HG02852 (cell line): ENCODE results near the gene CLDN14.

Source experiments
- ATAC-seq: cut with Tn5 transposase; IDR thresholded peaks from one replicate; pipeline ENCODE4 v1.9.1; 2021; ENCODE audit warnings: mild to moderate bottlenecking, moderate library complexity; ENCODE audit not compliant: unreplicated experiment

Gene CLDN14

DNA sequence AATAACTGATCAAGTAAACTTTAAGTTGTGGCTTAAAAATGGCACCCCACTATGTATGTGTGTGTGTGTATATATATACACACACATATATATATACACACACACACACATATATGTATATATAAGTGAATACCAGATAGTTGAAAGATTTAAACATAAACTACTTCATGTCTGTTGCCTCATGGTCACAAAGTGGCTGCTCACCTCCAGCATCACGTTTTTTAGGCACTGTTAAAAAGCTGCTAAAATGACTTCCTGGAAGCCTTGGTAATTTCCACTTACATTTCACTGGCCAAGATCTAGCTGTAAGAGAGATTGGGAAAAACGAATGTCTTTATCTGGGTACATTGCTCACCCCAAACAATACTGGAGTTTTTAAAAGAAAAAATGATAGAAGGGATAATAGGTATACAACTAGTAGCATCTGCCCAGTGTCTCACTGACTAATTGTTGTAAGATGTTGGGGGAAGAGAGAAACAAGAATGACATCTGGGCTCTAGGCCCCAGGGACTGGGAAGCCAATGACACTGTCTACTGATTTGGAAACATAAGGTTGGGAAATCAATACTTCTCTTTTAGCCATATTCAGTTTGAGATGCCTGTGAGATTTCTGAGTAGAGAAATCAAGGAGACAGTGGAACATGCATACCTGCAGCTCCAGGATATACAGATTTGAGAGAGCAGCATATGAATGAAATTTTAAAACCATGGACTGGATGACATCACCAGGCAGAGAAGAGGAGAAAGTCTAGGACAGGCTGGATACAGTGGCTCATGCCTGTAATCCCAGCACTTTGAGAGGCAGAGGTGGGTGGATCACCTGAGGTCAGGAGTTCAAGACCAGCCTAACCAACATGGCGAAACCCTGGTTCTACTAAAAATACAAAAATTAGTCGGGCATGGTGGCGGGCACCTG is 42.8 kb downstream of the CLDN14 start:
- no peak for ATAC-seq

DNA sequence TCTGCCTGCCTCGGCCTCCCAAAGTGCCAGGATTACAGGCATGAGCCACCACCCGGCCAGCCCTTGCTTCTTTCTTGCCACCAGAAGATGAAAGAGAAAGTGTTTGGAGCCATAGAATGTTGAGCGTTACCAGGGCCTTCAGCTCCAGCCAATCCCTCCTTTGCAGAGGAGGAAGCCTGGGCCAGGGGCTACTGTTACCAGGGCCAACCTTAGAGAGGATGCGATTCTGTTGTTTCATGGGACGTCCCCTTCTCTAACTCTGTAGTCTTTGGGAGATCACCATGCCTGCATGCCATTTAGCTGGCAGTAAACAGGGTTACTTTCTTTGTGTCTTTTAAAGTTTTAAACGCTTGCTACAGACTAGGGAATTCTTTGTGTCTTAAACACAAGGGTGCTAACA is 45.8 kb downstream of the CLDN14 start:
- ATAC-seq: no peak

DNA sequence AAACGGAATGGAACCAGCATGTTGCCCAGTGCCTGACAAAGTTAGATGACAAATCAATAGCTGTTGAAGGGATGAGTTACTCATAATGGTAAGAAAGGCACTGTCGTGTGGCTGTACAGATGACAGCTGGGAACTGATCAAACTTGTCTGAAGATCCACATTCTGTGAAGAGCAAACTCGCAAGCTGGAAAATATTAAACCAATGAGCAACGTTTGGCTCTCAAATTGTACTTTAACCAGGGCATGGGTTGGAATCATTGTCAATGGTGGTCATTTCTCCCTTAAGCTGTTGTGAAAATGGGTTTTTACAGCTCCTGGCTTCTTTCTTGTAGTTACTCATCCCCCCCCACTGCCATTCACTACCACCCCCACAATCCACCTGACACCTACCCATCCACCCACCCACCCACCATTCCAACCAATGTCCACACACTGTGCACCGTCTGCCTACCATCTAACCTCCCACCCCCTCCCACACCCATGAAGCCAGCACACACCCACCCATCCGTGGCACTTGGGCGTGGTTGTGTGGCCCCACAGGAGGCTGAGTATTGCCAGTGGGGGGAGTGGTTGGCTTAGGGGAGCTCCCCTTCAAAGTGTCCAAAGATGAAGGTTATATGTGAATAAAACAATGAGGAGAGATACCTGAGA is 46.7 kb downstream of the CLDN14 start:
- no peak for ATAC-seq

DNA sequence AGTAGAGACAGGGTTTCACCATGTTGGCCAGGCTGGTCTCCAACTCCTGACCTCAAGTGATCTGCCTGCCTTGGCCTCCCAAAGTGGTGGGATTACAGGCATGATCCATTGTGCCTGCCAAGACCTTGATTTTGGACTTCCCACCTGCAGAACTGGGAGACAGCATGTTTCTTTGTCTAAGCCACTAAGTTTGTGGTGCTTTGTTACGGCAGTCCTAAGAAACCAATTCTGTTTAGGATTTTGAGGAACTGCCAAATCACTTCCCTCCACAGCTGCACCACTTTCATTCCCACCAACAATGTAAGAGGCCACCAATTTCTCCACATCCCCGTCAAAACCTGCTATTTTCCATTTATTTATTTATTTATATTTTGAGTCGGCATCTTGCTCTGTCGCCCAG is 48.7 kb downstream of the CLDN14 start:
- no peak for ATAC-seq

DNA sequence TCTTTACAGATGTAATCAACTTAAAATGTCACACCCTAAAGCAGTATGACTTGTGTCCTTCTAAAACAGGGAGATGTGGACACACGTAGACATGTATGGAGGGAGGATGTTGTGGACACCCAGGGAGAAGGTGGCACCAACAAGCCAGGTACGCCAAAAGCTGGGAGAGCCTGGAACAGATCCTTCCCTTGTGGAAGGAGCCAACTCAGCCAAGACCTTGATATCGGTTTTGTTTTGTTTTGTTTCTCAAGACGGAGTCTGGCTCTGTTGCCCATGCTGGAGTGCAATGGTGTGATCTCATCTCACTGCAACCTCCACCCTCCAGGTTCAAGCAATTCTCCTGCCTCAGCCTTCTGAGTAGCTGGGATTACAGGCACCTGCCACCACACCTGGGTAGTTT is 49.1 kb downstream of the CLDN14 start:
- no peak for ATAC-seq

DNA sequence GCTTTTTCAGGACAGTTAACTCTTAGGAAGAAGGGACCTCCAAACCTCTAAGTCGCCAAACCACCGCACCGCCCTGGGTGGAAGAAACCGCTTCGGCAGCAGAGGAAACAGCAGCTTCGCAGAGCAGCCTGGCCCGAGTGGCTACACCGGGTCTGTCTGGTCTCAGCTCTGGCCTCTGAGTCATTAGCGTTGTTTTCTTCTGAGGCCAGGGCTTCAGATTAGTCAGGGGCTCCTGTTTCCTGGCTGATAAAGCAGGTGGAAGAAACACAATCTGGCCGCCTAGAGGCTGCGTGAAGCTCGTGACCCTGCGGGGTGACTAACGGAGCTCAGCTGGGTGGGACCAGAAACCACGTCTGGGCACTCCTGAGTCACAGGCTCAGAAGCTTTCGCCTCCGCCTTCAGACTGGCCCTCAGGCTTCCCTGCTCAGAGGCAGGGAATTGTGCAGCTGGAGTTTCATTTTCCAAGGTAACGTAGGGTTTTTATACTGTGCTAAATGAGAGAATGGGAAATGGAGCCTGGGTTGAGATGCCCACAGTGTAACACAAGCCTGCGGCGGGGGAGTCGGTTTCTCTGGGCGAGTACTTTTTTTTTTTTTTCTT is 49.9 kb downstream of the CLDN14 start:
- peak; percentile 91 for ATAC-seq

DNA sequence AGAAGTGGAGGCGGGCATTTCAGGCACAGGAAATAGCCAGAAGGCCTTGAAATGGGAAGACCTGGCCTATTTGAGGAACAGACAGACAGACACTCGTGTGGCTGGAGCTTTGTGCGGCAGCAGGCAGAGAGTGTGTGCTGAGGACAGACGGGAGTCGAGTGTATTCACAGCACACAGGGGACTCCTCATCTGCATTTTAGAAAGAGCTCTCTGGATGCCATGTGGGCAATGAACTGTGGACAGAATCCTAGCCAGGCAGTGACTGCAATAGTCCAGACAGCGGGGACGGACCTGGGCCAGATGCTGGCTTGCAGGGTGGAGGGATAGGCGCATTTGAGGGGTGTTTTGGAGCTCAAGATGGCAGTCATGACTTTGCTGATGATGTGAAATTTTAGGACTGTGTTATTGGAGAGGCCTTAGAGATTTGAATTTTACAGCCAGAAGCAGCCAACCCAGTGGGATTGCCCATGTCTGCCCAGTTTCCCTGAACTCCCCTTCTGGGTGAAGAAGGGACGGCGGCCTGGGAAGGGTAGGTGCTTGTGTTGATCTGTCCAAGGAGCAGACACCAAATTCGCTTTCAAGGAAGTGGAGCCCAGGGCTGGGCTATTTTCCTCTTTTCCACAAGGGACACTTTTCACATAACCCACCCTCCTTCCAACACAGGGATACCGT is 51.0 kb downstream of the CLDN14 start:
- no peak for ATAC-seq

DNA sequence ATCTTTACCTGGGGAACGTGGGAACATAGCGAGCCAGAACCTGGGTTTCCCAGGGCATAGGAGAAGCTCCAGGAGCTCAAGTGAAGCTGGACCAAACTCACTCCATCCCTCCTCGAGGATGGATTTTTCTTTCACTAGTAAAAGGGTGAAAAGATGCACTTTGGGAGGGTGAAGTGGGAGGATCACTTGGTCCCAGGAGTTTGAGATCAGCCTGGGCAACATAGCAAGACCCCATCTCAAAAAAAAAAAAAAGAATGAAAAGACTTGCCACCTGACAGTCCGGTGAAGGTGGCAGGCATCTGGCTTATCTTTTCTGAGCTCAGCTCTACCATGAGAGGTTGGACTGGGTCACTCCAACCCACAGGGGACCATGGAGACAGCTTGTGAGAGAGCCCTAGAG is 52.4 kb downstream of the CLDN14 start:
- no peak for ATAC-seq

DNA sequence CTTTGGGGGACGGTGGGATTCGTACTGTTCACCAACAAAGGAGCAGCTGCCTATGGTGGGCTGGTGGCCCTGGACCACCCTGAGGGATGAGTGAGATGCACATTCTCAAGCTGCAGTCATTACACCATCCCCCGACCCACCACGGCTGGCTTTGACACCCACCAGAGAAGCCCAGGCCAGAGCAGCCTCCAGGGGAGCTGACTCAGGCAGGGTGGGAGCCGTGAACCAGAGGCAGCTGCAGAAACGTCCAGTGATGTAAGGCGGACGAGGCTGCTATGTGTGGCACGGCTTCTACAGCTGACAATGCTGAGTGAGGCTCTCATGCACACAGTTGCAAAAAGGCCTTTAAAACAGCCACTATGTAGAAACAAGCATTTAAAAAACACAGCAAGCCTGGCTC is 54.6 kb downstream of the CLDN14 start:
- no peak for ATAC-seq

DNA sequence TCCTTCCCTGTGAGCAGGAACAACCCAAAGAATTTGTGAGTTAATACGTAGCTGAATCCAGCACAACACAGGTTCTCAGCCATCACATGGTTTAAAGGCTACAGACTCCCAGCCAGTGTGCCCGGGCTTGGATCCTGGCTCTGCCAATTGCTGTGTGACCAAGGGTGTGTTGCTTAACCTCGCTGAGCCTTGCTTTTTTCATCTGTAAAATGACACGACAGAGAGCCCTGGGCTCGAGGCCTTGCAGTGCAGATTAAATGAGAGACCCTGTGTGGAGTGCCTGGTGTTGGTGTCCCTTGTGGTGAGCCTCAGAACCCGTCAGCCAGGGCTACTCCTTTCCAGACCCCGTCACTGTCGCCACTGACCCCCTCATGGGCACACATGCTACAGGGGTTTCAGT is 55.3 kb downstream of the CLDN14 start:
- ATAC-seq: no peak

DNA sequence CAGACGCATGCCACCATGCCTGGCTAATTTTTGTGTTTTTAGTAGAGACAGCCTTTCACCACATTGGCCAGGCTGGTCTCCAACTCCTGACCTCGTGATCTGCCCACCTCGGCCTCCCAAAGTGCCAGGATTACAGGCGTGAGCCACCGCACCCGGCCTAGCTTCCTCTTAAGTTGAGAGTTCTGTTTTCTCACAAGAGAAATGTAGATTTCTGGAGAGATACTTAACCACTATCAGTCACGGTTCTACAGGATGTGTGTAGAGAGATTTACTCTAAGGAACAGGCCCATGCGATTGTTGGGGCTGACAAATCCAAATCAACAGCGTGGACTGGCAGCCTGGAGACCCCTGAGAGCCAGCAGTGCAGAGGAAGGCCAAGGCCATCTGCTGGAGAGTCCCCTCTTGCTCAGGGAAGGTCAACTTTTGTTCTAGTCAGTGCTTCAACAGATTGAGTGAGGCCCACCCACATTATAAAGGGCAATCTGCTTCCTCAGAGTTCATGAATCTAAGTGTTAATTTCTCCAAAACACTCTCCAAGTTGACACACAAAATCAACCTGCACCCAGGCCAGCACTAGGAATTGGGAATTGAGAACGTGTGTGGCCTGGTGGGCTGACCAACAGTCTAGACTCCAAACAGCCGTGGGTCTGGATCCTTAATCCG is 56.0 kb downstream of the CLDN14 start:
- no peak for ATAC-seq

DNA sequence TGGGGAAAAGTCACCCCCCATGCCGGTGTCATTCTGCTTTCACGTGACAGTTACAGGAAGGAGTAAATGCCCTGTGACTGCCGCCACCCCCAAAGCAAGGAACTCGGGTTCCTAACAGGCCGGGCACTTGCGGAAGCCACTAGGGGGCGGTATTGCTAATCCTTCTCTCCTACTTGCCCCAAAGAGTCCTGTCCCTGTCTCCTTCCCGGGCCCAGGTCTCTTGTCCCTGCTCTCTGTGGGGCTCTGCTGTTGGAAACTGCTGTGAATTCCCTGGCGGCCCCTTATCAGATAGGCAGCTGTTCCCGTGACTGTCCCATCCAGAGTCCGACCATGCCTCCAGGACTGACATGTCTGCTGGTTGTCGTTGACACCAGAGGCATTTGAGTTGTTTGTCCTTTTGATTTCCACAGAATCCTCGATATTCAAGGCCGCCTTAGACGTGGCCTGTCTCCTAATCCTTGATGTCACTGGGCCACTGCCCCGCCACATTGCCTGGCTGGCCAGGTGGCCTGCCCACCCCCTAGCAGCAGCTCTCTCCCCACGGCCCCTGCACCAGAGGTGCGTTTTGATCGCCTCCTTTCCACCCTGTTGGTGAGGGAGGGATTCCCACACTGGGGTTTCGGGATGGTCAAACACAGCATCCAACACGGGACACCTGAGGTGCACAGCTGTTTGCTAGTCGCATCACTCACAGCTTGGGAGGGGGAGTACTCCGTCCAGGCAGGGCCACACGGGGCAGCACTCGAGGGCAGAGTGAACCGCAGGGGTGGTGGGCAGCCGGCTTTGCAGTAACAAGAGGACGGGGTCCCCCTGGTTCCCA is 57.4 kb downstream of the CLDN14 start:
- ATAC-seq: no peak

DNA sequence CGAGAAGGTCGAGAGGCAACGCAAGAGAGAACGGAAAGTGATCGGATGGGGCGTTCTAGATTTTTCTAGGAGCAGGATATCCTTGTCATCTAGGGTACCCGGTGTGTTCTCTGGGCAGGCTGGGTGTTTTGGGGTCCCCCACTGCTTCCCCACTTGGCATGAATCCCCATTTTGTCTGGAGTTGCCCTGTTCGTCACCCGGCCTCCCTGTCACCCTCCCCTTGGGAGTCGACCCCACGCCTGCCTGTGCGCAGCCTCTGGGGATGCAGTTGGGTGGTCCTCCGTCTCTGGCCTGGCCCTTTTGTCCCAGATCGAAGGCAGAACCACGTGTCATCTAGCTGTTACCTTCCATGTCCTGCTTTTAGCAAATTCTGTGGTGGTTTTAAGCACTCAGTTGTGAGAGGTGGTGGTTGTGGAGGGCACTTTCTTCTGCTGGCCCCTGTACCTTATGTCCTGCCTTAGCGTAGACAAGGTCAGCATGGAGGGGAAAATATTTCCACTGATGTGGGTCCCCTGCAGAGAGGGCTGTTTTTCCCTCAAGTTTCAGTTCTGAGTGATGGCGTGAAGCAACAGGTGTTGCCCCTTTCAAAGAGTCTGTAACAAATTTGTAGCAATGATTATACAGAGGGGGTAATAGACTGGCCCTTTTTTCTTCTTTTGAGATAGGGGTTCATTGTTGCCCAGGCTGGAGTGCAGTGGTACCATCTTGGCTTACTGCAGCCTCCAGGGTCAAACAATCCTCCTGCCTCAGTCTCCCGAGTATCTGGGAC is 59.2 kb downstream of the CLDN14 start:
- ATAC-seq: no peak

DNA sequence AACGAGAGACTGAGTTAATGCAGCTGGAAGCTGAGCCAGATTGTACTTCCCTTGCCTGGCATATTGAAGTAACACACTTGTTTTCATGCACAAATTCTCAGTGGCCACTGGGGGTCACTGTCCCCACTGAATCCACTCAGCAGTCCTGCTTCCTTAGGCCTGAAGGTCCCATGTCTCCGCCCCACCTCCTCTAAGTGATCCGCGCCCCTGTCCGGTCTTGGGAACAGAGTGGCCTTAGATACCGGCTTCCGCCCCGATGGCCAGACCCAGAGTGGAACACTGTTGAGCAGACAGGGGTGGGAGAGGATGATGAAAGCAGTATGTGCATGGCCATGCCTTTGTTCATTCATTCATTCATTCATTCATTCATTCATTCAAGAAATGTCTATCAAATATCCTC is 59.9 kb downstream of the CLDN14 start:
- peak; percentile 80 for ATAC-seq

DNA sequence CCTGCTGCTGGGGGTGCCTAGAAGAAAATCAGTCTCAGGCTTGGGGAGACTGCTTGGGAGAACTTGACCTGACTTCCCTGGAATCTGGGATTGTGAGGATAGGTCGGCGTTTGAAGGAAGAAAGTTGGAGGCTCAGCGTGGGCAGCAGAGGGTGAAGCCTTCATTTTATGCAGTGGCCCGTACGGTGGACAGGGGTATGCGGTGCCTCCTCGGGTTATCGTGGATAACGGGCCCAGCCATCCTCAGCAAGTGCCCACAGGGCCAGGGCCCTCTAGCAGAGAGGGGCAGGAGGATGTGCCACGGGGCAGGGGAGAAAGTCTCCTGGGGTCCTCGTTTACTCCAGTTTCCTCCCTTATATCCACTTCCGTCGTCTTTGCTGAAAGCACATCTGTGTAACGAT is 60.7 kb downstream of the CLDN14 start:
- no peak for ATAC-seq

DNA sequence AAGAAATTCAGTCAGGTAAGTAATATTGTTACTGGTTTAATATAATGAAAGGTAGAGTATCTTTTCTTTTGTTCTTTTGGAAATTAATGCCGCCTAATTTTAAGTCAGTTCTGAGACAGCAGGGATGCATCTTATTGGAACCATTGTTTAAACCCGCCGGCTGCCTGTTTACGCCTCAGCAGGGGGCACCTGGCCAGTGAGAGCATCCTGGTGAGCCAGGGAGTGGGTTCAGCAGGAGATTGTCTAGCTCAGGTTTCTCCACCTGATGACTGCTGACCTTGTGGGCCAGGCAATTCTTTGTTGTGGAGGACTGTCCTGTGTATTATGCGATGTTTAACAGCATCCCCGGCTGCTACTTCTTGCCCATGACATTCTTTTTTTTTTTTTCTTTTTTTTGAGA is 64.5 kb downstream of the CLDN14 start:
- no peak for ATAC-seq

DNA sequence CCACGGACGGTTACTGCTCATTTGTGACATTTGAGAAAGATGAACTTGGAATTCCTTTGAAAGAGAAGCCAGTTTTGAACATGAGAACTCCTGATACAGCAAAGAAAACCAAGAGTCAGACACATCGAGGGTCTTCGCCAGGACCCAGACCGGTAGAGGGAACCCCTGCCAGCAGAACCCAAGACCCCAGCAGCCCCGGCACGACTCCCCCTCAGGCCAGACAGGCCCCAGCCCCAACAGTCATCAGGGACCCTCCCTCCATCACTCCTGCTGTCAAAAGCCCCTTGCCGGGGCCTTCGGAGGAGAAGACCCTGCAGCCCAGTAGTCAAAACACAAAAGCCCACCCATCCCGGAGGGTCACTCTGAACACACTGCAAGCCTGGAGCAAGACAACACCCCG is 67.0 kb downstream of the CLDN14 start:
- no peak for ATAC-seq

DNA sequence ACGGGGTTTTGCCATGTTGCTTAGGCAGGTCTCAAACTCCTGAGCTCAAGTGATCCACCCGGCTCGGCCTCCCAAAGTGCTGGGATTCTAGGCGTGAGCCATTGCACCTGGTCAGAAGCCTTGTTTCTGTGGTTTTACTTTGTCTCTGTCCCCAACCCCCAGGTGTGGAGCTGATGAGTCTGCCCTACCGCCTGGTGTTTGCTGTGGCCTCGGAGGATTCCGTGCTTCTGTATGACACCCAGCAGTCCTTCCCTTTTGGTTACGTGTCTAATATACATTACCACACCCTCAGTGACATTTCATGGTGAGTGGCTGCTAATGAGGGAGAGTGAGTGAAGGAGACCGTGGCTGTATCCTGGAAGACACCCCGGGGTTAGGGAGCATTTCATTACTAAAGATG is 68.6 kb downstream of the CLDN14 start:
- no peak for ATAC-seq
